Measurements from ENCODE around the gene PDZD2.
"Not testable (repeated sequence)": the region's sequence is repeated elsewhere in the genome, so short reads cannot be mapped to it uniquely, and the experiment has no call there.

The PDZD2 gene

GRCh38 chr5:31952067-31952466 lies 313.1 kb downstream of the PDZD2 start:
- H3K9me3 Mint-ChIP-seq (ENCODE audit: low read depth): no peaks in the 10 kb centered on the region
- no peaks in the 10 kb centered on the region for H3K4me1 Mint-ChIP-seq (ENCODE audit: low read depth)
- no peak overlapping the region for H3K4me3 Mint-ChIP-seq
- H3K27ac Mint-ChIP-seq: no peak overlapping the region
- no peaks in the 10 kb centered on the region for H3K36me3 Mint-ChIP-seq
- H3K27me3 Mint-ChIP-seq: peaks cover 3% of the 10 kb centered on the region

DNA sequence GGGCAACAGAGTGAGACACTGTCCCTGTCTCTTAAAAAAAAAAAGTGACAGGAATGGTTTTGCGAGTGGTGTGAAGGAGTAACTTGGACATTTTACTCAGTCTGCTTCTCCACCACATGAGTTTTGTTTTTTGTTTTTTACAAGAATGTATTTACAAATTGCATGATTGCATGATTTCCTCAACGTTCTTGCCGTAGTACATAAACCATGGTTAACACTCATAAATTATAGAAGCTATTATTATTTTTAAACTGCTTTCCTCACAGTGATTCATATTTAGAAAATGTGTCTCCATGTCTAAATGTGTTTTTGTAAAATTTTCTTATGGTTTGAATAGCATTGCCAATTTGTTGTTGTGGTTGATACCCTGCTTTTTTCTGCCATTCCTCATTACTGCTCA lies 315.2 kb downstream of the PDZD2 start:
- Mint-ChIP-seq H3K9me3 (ENCODE audit: low read depth) (no peaks in the 10 kb centered on the region), H3K4me1 (ENCODE audit: low read depth) (no peaks in the 10 kb centered on the region), H3K27ac (no peak overlapping the region)

GRCh38 chr5:31957151-31957550 lies 318.2 kb downstream of the PDZD2 start:
- Mint-ChIP-seq H3K4me3 (no peak overlapping the region), H3K27me3 (peaks cover 3% of the 10 kb centered on the region), H3K4me1 (ENCODE audit: low read depth) (no peaks in the 10 kb centered on the region), H3K27ac (no peak overlapping the region), H3K9me3 (ENCODE audit: low read depth) (no peaks in the 10 kb centered on the region), H3K36me3 (no peaks in the 10 kb centered on the region)

More for the DNA sequence above, 315.2 kb downstream of the PDZD2 start:
- H3K27me3 Mint-ChIP-seq: peaks cover 3% of the 10 kb centered on the region
- no peaks in the 10 kb centered on the region for H3K36me3 Mint-ChIP-seq
- H3K4me3 Mint-ChIP-seq: no peak overlapping the region

- H3K9me3 Mint-ChIP-seq (ENCODE audit: low read depth): no peaks in the 10 kb centered on the region
- peaks cover 4% of the 10 kb centered on the region for H3K4me1 Mint-ChIP-seq (ENCODE audit: low read depth)
- H3K27me3 Mint-ChIP-seq: no peaks in the 10 kb centered on the region
- no peak overlapping the region for H3K4me3 Mint-ChIP-seq
- no peaks in the 10 kb centered on the region for H3K36me3 Mint-ChIP-seq
- H3K27ac Mint-ChIP-seq: no peak overlapping the region
Observed at GRCh38 chr5:31962351-31962751, 323.4 kb downstream of the PDZD2 start.

GRCh38 chr5:31962871-31963307 lies 324.0 kb downstream of the PDZD2 start:
- peaks cover 4% of the 10 kb centered on the region for H3K4me1 Mint-ChIP-seq (ENCODE audit: low read depth)
- no peak overlapping the region for H3K27ac Mint-ChIP-seq
- H3K4me3 Mint-ChIP-seq: no peak overlapping the region
- H3K36me3 Mint-ChIP-seq: no peaks in the 10 kb centered on the region
- no peaks in the 10 kb centered on the region for H3K27me3 Mint-ChIP-seq
- H3K9me3 Mint-ChIP-seq (ENCODE audit: low read depth): no peaks in the 10 kb centered on the region

DNA sequence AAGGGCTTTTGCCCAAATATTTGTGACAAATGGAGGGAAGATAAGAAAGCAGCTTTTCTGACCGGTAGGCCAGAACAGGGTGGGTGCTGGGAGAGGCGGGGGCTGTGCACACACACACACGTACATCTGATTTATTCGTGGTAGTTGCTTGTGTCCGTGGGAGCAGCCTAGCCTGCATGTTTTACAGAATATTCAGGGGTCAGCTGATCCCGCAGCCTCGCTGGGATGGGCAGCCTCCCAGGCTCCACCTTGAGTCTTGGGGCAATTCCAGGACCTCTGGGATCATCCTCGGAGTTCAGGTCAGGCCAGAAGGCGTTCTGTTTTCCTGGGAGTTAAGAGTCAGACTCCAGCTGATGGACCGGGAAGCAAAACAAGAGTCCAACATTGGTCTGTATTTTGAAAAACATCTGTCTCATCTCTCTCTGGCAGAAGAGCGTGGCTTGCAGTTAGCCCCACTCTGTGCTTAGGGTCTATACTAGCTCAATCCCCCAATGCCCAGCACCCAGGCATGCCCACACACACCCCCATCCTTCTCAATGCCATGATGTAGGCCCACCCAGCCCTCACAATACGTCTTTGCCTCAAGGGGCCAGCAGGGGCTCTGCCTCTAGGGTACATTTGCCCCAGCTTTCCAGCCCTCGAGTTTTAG lies 324.6 kb downstream of the PDZD2 start:
- Mint-ChIP-seq H3K4me1 (ENCODE audit: low read depth) (peaks cover 4% of the 10 kb centered on the region), H3K27ac (no peak overlapping the region), H3K4me3 (no peak overlapping the region), H3K9me3 (ENCODE audit: low read depth) (no peaks in the 10 kb centered on the region), H3K36me3 (no peaks in the 10 kb centered on the region), H3K27me3 (no peaks in the 10 kb centered on the region)

DNA sequence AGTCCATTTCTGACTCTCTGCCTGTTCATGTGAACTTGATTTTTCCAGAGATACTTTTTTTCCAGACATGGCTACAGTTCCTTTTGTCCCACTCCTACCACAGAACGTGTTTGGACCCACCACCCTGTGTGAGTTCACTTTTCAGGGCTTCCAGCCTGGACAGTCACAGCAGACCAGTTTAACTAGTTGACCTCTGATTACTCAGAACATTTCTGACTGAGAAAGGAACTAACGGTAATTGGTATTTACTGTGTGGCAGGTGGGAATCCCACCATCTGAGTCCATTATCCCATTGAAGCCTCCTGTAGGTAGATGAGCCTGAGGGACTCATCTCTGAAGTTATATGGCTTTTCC lies 325.1 kb downstream of the PDZD2 start:
- H3K4me3 Mint-ChIP-seq: no peak overlapping the region
- H3K4me1 Mint-ChIP-seq (ENCODE audit: low read depth): peaks cover 4% of the 10 kb centered on the region
- no peaks in the 10 kb centered on the region for H3K27me3 Mint-ChIP-seq
- H3K36me3 Mint-ChIP-seq: no peaks in the 10 kb centered on the region
- H3K27ac Mint-ChIP-seq: no peak overlapping the region
- H3K9me3 Mint-ChIP-seq (ENCODE audit: low read depth): no peaks in the 10 kb centered on the region

DNA sequence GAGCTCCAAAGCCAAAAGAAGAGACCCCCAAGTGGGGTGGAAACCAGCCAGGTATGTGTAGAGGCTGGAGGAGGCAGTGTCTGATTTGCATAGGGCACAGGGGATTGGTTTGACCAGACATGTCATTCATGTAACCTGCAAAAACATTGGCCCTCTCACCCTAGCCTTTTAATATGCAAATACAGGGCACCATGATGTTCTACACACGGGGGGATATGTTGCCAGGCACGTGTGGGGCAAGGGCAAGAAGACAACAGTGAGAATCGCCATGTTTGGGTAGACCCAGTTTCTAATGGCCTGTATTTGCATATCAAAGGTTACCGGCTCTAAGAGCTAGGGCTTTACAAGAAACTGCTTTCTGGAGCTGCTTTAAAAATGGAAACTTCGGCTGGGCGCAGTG lies 326.3 kb downstream of the PDZD2 start:
- H3K36me3 Mint-ChIP-seq: no peaks in the 10 kb centered on the region
- no peaks in the 10 kb centered on the region for H3K9me3 Mint-ChIP-seq (ENCODE audit: low read depth)

DNA sequence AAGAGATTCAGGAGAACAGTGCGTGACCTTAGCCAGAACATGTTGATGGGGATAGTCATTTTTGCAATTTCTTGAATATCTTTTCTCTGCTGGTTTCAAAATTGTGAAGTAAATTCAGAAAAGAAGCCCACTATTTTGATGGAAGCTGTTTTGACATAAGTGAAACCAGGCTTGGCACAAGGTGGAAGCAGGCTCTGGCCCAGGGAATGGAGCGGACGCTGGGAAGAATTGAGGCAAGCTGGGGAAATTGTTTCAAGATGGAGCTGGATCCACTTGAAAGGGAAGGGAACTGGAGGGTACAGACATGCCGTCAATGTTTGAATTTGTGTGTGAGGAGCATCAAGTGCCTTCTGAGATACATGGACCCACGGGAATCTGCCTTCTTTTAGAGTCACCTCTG lies 328.0 kb downstream of the PDZD2 start:
- H3K27me3 Mint-ChIP-seq: no peaks in the 10 kb centered on the region
- H3K4me3 Mint-ChIP-seq: no peak overlapping the region
- no peak overlapping the region for H3K27ac Mint-ChIP-seq
- H3K9me3 Mint-ChIP-seq (ENCODE audit: low read depth): no peaks in the 10 kb centered on the region
- H3K4me1 Mint-ChIP-seq (ENCODE audit: low read depth): peaks cover 4% of the 10 kb centered on the region
- no peaks in the 10 kb centered on the region for H3K36me3 Mint-ChIP-seq

More for the DNA sequence above, 326.3 kb downstream of the PDZD2 start:
- Mint-ChIP-seq H3K4me3 (no peak overlapping the region), H3K27me3 (no peaks in the 10 kb centered on the region), H3K27ac (no peak overlapping the region), H3K4me1 (ENCODE audit: low read depth) (peaks cover 4% of the 10 kb centered on the region)

DNA sequence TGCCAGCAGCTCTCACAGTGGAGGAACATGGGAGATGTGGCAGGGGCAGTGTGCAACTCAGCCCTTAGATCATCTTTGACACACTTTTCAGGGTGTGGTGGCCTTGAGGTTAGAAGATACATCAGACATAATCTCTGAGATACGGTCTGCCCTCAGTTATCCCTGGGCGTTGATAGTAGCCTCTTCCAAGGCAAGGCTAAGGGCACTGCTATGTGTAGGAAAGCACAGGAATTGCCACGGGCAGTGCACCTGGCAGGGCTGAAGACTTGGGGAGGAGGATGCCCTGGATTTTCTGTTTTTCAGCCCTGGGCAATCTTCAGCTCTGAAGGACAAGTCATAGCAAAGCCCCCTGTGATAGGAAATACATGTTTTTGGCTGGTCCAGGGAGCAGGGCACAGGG lies 328.5 kb downstream of the PDZD2 start:
- peaks cover 6% of the 10 kb centered on the region for H3K4me1 Mint-ChIP-seq (ENCODE audit: low read depth)
- no peaks in the 10 kb centered on the region for H3K9me3 Mint-ChIP-seq (ENCODE audit: low read depth)
- no peaks in the 10 kb centered on the region for H3K36me3 Mint-ChIP-seq
- H3K4me3 Mint-ChIP-seq: no peak overlapping the region
- no peaks in the 10 kb centered on the region for H3K27me3 Mint-ChIP-seq
- peak overlapping the region; percentile 37 for H3K27ac Mint-ChIP-seq

DNA sequence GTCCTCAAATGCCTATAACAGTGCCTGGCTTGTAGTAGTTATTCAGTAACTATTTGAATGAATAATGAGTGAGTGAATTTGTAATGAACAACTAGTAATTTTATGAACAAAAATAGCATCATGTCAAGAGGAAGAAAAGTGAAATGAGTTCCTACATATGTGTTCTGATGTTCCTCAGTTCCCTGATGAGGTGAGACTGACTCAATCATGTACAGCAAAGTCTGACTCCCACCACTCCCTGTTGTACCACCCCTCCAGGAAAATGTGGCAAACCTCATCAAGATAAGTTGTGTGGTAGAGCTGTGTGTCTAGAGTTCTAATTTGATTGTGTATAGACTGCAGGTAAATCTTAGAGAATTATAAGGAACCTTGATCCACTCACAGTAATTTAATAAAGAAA lies 333.6 kb downstream of the PDZD2 start:
- H3K4me1 Mint-ChIP-seq (ENCODE audit: low read depth): peaks cover 13% of the 10 kb centered on the region
- no peaks in the 10 kb centered on the region for H3K27me3 Mint-ChIP-seq
- peaks cover 2% of the 10 kb centered on the region for H3K36me3 Mint-ChIP-seq
- no peak overlapping the region for H3K27ac Mint-ChIP-seq
- H3K9me3 Mint-ChIP-seq (ENCODE audit: low read depth): no peaks in the 10 kb centered on the region
- no peak overlapping the region for H3K4me3 Mint-ChIP-seq

DNA sequence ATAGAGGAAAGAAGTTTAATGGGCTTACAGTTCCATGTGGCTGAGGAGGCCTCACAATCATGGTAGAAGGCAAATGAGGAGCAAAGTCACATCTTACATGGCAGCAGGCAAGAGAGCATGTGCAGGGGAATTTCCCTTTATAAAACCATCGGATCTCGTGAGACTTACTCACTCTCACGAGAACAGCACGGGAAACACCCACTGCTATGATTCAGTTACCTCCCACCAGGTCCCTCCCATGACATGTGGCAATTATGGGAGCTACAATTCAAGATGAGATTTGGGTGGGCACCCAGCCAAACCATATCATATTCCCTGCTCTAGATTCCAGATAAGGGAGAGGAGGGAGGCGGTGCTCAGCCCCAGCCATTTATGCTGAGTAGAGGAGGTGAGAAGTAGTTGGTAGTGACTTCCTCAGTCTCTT lies 336.3 kb downstream of the PDZD2 start:
- H3K9me3 Mint-ChIP-seq (ENCODE audit: low read depth): not testable (repeated sequence)

GRCh38 chr5:31976169-31976568 lies 337.2 kb downstream of the PDZD2 start:
- Mint-ChIP-seq H3K4me1 (ENCODE audit: low read depth) (peaks cover 13% of the 10 kb centered on the region), H3K27ac (no peak overlapping the region), H3K4me3 (no peak overlapping the region), H3K9me3 (ENCODE audit: low read depth) (no peaks in the 10 kb centered on the region), H3K27me3 (no peaks in the 10 kb centered on the region), H3K36me3 (peaks cover 2% of the 10 kb centered on the region)

More for the DNA sequence above, 336.3 kb downstream of the PDZD2 start:
- H3K4me1 Mint-ChIP-seq (ENCODE audit: low read depth): peaks cover 13% of the 10 kb centered on the region
- not testable (repeated sequence) for H3K27ac Mint-ChIP-seq, H3K27me3 Mint-ChIP-seq, H3K4me3 Mint-ChIP-seq, H3K36me3 Mint-ChIP-seq

GRCh38 chr5:31981361-31981945 lies 342.5 kb downstream of the PDZD2 start:
- Mint-ChIP-seq H3K36me3 (no peaks in the 10 kb centered on the region), H3K4me3 (no peak overlapping the region), H3K9me3 (ENCODE audit: low read depth) (no peaks in the 10 kb centered on the region), H3K4me1 (ENCODE audit: low read depth) (no peaks in the 10 kb centered on the region), H3K27ac (no peak overlapping the region), H3K27me3 (no peaks in the 10 kb centered on the region)

DNA sequence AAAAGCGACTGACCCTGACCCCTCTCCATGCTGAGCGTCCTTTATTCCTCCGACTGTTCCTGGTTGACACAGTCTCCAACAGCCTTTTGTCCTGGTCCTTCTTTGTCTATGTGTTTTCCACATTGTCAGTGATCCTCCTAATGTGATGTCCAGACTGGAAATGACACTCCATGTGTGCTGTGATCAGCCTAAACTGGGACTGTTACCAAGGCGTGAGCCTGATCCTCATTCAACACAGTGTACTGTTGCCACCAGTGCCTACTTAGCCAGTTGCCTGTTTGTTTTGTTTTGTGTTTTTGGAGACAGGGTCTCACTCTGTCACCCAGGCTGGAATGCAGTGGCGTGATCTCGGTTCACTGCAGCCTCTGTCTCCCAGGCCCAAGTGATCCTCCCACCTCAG lies 343.1 kb downstream of the PDZD2 start:
- H3K4me3 Mint-ChIP-seq: no peak overlapping the region
- no peaks in the 10 kb centered on the region for H3K4me1 Mint-ChIP-seq (ENCODE audit: low read depth)
- H3K9me3 Mint-ChIP-seq (ENCODE audit: low read depth): no peaks in the 10 kb centered on the region
- no peak overlapping the region for H3K27ac Mint-ChIP-seq
- no peaks in the 10 kb centered on the region for H3K27me3 Mint-ChIP-seq
- no peaks in the 10 kb centered on the region for H3K36me3 Mint-ChIP-seq

DNA sequence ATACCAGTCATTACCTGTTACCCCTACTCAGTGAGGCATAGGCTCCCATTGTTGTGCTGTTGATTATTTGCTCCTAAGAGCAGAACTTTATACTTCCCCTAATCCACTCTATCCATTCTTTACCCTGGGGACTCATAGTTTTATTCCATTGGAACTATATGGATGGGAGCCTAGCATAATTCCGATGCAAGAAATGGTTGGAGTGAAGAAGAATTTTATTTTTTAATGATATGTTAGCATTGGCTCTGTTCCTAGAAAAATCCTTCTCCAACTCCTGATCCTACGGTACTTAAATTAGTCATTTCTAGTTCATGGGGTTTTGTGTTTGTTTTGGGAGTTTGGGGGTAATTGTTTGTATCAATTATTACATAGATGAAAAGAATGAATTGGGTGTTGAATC lies 343.7 kb downstream of the PDZD2 start:
- Mint-ChIP-seq H3K4me3 (no peak overlapping the region), H3K4me1 (ENCODE audit: low read depth) (no peaks in the 10 kb centered on the region), H3K36me3 (no peaks in the 10 kb centered on the region), H3K9me3 (ENCODE audit: low read depth) (no peaks in the 10 kb centered on the region), H3K27ac (no peak overlapping the region), H3K27me3 (no peaks in the 10 kb centered on the region)
